DOHH2 (cell line): ENCODE results near the gene ABLIM1.

Experiments
- H3F3A ChIP-seq: fragments of 200-600 bp; sonication (generic), shearing (Covaris generic); 2 replicates; pipeline ENCODE4 v1.6.0; 2016; ENCODE audit warnings: antibody characterized with exemption, mild to moderate bottlenecking; ENCODE audit not compliant: control insufficient read depth, insufficient read depth
- H3K27ac ChIP-seq: fragments of 200-600 bp; sonication (generic); 2 replicates; pipeline ENCODE4 v1.5.1; 2014; ENCODE audit warnings: low read depth, mild to moderate bottlenecking, low read length, moderate library complexity
- H3K27me3 ChIP-seq: fragments of 200-600 bp; sonication (generic); 2 replicates; pipeline ENCODE4 v1.6.1; 2014; ENCODE audit warnings: mild to moderate bottlenecking, low read length, mixed read lengths; ENCODE audit not compliant: control insufficient read depth
- H3K36me3 ChIP-seq: fragments of 200-600 bp; sonication (generic); 2 replicates; pipeline ENCODE4 v1.6.1; 2014; ENCODE audit warnings: mild to moderate bottlenecking, low read length, moderate library complexity, mixed read lengths; ENCODE audit not compliant: control insufficient read depth
- H3K4me1 ChIP-seq: fragments of 200-600 bp; sonication (generic); 2 replicates; pipeline ENCODE4 v1.6.1; 2014; ENCODE audit warnings: mild to moderate bottlenecking, low read length, mixed read lengths; ENCODE audit not compliant: control insufficient read depth
- H3K4me2 ChIP-seq: fragments of 200-600 bp; sonication (generic); 2 replicates; pipeline ENCODE4 v1.6.0; 2014; ENCODE audit warnings: mild to moderate bottlenecking, low read length, moderate library complexity
- H3K4me3 ChIP-seq: fragments of 200-600 bp; sonication (generic); 2 replicates; pipeline ENCODE4 v1.5.1; 2014; ENCODE audit warnings: mild to moderate bottlenecking, low read length, mixed read lengths
- H3K79me2 ChIP-seq: fragments of 200-600 bp; sonication (generic); 2 replicates; pipeline ENCODE4 v1.6.1; 2014; ENCODE audit warnings: mild to moderate bottlenecking, low read length, mixed read lengths; ENCODE audit not compliant: control insufficient read depth
- H3K9me2 ChIP-seq: fragments of 200-600 bp; sonication (generic); replicated peaks from 2 replicates; pipeline ENCODE4 v1.6.1; 2014; ENCODE audit warnings: mild to moderate bottlenecking, low read length, mixed read lengths; ENCODE audit not compliant: control insufficient read depth
- H3K9me3 ChIP-seq: fragments of 200-600 bp; sonication (generic); 2 replicates; pipeline ENCODE4 v1.6.1; 2014; ENCODE audit warnings: antibody characterized with exemption, low read length, mixed read lengths; ENCODE audit not compliant: control insufficient read depth, insufficient read depth
- H4K20me1 ChIP-seq: fragments of 200-600 bp; sonication (generic); 2 replicates; pipeline ENCODE4 v1.6.0; 2014; ENCODE audit warnings: low read depth, mild to moderate bottlenecking, antibody characterized with exemption, low read length, moderate library complexity; ENCODE audit not compliant: control insufficient read depth, insufficient read depth
- EZH2phosphoT487 ChIP-seq: fragments of 200-600 bp; sonication (generic); IDR thresholded peaks from 2 replicates; pipeline ENCODE4 v1.6.1; 2017; ENCODE audit warnings: borderline replicate concordance, mild to moderate bottlenecking, antibody characterized with exemption, low read length, moderate library complexity, mixed read lengths
- TF ChIP-seq, protein P1 (sequence below): fragments of 200-600 bp; sonication (generic); IDR thresholded peaks from one replicate; pipeline ENCODE4 v1.5.1; 2014; ENCODE audit warnings: antibody characterized with exemption, mild to moderate bottlenecking, low read depth, low read length; ENCODE audit not compliant: poor library complexity, severe bottlenecking

ABLIM1 gene

GRCh38 chr10:114642729-114643128, 15.3 kb downstream of the ABLIM1 start:
- TF ChIP-seq EZH2phosphoT487, result no peak
- TF ChIP-seq, protein P1, sequence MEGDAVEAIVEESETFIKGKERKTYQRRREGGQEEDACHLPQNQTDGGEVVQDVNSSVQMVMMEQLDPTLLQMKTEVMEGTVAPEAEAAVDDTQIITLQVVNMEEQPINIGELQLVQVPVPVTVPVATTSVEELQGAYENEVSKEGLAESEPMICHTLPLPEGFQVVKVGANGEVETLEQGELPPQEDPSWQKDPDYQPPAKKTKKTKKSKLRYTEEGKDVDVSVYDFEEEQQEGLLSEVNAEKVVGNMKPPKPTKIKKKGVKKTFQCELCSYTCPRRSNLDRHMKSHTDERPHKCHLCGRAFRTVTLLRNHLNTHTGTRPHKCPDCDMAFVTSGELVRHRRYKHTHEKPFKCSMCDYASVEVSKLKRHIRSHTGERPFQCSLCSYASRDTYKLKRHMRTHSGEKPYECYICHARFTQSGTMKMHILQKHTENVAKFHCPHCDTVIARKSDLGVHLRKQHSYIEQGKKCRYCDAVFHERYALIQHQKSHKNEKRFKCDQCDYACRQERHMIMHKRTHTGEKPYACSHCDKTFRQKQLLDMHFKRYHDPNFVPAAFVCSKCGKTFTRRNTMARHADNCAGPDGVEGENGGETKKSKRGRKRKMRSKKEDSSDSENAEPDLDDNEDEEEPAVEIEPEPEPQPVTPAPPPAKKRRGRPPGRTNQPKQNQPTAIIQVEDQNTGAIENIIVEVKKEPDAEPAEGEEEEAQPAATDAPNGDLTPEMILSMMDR, result no peak
- 0 out of 2 replicates have a peak, but pooled peaks cover 3% of the 10 kb centered on the region for H3K27me3 ChIP-seq
- no peak overlapping the region for H3K4me3 ChIP-seq
- H4K20me1 ChIP-seq, result no peaks in the 10 kb centered on the region
- H3K4me1 ChIP-seq, result no peaks in the 10 kb centered on the region
- H3K36me3 ChIP-seq, result no peaks in the 10 kb centered on the region
- no peak overlapping the region for H3K4me2 ChIP-seq
- H3K9me3 ChIP-seq, result no peaks in the 10 kb centered on the region
- H3K9me2 ChIP-seq, result no peaks in the 10 kb centered on the region
- H3K79me2 ChIP-seq, result no peaks in the 10 kb centered on the region
- no peak overlapping the region for H3K27ac ChIP-seq
- no peaks in the 10 kb centered on the region for H3F3A ChIP-seq

DNA sequence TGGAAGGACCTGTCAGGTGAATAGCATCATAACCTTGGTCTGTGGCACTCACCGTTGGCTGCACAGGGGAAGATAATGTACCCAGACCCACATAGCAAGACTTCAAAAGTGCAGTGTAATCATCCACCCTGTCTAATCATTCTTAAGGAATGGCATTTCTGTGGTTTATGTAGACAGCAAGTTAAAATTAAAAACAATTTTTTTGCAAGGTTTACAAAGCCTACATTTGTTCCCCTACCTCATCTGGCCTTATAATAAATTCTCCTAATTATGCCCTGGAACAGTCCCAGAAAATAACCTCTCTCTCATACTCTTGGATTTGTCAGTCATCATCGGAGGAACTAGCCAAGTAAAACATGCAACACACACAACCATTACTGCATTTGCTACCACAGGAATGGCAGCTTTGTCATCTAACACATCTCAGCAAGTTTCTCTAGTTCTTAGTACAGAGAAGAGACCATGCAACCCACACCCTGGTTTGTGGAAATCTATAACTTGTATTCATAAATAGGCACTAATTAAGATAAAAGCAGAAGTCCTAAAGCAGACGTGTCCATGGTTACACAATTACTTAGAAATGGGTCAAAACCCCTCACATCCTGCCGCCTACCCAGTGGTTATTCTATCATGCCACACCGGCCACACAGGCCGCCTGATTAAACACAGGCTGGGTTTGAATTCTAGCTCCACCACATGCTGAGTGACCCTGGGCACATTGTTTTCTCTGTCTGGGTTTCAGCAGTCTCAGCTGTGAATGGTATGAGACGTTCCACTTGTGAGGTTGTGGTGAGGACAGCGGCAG, 19.1 kb downstream of the ABLIM1 start:
- H4K20me1 ChIP-seq, result no peaks in the 10 kb centered on the region
- H3K4me3 ChIP-seq, result no peak overlapping the region
- no peaks in the 10 kb centered on the region for H3K9me2 ChIP-seq
- TF ChIP-seq EZH2phosphoT487, result no peak
- TF ChIP-seq, protein P1, result no peak
- H3K4me2 ChIP-seq, result no peak overlapping the region
- no peaks in the 10 kb centered on the region for H3K79me2 ChIP-seq
- H3K36me3 ChIP-seq, result no peaks in the 10 kb centered on the region
- no peaks in the 10 kb centered on the region for H3K27me3 ChIP-seq
- no peaks in the 10 kb centered on the region for H3K4me1 ChIP-seq
- H3K9me3 ChIP-seq, result no peaks in the 10 kb centered on the region
- no peak overlapping the region for H3K27ac ChIP-seq
- H3F3A ChIP-seq, result no peaks in the 10 kb centered on the region

GRCh38 chr10:114635797-114636550, 22.1 kb downstream of the ABLIM1 start:
- Histone ChIP-seq H3K4me2 (no peak overlapping the region), H4K20me1 (no peaks in the 10 kb centered on the region), H3K27ac (no peak overlapping the region), H3K27me3 (peaks cover 28% of the 10 kb centered on the region), H3K79me2 (no peaks in the 10 kb centered on the region), H3K4me1 (no peaks in the 10 kb centered on the region), H3F3A (no peaks in the 10 kb centered on the region), H3K9me3 (no peaks in the 10 kb centered on the region), H3K4me3 (no peak overlapping the region), H3K36me3 (no peaks in the 10 kb centered on the region), H3K9me2 (no peaks in the 10 kb centered on the region)
- no peak for TF ChIP-seq EZH2phosphoT487
- TF ChIP-seq, protein P1, result no peak
